HG03108 (cell line): Measurements from ENCODE around the gene CHI3L1.

Experiments used
- ATAC-seq: cut with Tn5 transposase; IDR thresholded peaks from one replicate; pipeline ENCODE4 v1.9.1; 2021; ENCODE audit warnings: moderate library complexity; ENCODE audit not compliant: unreplicated experiment

CHI3L1 gene

DNA sequence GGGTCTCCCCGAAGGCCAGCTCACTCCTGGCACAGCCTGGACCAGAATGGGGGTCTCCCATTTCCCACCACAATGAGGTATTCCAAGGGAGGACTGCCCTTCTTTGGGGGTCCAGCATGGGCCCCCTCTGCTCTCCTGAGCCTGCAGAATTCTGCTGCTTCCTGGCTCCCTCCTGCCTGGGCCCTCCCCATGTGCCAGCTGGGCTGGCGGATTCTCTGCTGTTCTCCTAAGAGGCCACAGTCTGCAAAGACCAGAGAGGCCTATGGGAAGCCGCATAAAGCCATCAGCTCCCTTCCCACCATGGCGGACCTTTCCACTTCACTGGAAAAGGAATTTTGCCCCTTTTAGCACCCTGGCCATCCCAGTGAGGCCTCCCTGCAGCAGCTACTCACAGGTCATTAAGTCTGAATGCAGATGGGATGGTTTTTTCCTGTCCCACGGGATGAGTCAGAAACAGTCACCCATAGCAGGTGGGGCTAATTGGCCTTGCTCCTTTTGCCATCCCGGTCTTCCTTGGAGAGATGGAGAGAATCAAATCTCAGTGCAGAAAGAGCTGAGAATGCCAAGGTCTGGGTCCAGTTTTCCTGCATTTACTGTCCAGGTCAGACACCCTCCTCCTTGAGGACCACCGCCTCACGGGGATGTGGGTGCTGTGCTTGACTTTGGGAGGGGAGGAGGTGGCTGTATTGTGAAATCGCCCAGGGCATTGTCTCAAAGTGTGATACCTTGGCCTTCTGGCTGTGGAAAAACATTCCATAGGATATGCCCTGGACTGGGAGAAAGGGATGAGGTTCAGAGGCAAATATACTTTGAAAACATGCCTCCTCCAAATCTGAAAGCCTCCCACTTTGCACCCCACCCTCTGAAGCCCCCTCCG is 34.1 kb downstream of the CHI3L1 start:
- no peak for ATAC-seq

DNA sequence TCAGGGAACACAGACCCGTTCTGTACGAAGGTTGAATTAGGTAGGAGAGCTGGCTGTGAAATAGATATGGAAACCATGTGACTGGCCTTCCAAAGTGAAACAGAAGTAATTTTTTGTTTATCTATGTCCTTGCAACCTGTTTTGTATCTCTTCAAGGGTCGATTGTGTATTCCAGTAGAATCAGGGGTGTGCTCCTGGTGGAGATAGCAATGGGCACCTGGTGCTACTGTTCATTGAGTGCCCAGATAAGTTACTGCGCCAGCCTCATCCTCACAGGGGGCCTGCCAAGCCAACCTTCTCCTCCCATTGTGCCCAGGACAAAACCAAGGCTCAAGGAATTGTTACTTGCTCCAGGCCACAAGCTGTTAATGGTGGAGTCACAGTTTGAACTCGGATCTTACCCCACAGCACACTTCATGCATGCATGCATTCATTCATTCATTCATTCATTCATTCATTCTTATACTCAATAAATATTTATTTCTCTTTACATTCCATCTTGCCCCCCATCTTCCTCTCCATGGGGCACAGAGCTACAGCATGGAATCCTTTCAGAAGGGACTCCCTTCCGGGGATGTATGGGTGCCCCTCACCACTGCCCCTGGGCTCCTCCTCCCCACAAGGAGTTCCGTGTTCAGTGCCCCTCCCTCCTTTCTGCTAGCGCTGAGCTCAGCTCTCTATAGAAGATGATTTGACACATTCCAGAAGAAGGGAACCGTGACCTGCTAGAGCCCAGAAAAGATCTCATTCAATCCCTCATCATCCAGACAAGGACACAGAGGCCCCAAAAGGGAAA is 34.9 kb downstream of the CHI3L1 start:
- no peak for ATAC-seq

DNA sequence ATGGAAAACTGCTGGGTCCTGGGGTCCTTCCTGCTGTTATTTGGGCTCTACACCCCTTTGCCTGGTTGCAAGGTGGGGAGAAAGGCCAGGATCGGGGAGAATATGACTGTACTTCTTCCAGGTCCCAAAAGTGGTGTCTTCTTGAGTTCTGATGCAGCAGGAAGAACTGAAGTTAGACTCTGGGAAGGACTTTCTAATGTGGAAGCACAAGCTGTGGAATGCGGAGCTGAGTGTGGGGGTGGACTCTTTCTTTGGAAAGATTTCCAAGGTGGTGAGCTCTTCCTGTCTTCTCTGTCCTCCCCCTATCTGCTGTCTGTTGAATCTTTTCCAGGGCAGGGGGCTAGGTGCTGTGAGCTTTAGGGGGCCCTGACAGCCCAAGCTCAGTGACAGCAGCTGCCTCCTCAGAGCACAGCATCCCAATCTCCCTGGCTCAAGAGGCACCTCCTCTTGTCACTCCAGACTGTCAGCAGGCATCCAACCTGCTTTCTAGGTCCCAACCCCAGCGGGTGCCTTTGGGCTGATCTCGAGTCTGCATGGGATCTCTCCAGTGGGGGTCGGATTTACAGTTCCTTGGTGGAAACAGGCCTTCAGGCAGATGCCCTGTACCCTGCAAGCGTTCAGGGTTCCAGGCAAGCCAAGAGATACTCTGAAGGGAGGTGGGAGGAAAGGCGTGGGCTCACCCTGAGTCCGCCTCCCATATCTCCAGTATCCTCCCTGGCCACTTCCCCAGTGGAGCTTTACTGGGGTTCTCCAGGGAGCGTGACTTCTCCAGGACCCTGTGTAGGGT is 35.8 kb downstream of the CHI3L1 start:
- no peak for ATAC-seq

DNA sequence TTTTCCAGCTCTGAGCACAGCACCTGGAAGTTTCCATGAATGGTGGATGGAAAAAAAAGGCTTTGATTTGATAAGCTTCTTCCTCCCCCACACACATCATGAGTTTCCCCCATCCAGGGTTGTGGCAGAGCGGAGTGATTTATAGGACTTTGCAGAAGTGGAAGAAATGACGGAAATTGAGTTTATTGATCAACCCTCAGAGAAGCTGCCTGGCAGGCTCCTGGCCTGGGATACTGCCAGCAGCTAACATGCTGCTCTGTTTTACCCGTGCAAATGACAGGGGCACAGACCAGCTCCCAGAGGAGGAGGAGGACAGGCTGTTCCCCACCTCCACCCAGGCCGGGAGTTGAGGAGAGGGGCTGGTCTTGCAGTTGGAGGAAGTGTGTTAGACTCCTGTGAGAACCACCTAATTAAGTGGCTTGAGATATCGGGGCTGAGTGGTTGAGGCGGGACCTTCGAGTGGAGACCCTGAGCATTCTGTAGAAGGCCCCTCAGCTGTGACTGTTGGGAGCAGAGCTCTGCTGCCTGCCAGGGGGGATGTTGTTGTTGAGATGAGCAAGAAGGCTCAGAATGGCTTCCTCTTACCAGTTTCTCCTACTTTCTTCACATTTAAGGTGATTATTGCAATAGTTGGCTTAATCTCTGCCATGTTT is 37.2 kb downstream of the CHI3L1 start:
- no peak for ATAC-seq

DNA sequence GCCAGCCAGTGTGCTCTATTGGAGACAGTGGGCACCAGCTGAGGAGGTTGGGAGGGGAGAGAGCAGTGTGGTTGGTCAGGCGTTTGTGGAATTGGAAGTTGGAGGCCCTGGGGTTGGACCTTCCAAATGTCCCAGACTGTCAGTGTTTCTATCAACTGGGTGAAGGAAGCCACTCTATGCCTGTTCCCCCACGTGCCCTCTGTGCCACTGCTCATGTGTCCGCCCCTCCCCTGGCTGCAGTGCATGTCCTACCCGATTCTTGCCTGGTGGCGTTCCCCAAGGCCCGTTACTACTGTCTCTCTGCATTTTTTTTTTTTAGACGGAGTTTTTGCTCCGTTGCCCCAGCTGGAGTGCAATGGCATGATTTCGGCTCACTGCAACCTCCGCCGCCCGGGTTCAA is 37.9 kb downstream of the CHI3L1 start:
- ATAC-seq, result no peak

DNA sequence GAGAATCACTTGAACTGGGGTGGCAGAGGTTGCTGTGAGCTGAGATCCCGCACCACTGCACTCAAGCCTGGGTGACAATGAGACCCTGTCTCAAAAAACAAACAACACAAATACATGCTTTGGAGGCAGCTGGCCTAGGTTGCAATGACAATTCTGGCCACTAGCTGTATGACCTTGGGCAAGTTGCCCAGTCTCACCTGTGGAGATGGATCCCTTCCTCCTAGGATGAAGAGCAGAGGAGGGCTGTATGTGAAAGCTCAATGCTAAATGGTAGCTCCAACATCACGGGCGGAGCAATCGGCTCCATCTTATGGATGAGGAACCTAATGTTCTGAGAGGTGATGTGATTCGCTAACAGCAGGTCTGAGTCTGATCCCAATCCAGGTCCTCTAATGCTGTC is 38.4 kb downstream of the CHI3L1 start:
- ATAC-seq, result no peak

DNA sequence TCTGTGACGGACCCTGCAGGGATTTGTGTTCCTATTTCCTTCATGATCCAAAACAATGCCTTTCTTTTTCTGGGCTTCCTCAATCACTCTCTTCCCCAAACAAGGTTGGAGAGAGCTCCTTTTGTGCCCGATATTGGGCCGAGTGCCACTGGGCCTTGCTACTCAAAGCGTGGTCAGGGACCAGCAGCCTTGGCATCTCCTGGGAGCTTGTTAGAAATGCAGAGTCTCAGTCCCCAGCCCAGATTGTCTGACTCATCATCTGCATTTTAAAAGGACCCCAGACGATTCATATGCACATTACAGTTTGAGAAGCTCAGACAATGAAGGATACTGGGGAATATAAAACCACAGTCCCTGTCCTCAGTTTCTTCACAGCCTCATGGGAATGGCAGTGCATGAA is 39.1 kb downstream of the CHI3L1 start:
- no peak for ATAC-seq

DNA sequence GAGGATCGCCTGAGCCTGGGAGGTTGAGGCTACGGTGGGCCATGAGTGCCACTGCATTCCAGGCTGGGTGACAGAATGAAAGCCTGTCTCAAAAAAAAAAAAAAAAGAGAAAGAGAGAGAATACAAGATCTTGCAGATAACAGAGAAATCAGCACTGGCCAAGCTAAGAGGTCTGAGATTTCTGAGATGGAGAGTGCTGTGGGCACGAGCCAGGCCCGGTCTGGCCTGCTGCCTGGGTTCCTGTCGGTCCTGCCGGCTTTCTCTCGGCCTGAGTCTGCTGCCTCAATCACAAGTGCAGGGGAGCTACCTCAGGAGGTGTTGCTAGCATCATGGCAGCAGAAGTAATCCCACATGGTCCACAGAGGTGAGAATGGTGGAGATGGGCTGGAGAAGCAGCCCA is 40.0 kb downstream of the CHI3L1 start:
- no peak for ATAC-seq

DNA sequence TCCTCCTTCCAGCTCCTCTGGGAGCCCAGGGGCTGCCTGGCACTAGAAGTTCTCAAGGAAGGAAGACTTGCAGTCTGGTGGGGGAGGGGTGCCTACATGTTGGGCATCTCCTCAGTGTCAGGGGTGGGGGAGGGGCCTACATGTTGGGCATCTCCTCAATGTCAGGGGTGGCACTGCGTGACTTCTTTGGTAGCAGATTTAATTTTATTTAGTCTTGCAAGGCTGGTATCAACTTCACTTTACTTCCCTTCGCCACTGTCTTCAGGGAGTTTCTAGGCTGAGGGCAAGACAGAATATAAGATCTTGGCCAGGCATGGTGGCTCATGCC is 40.5 kb downstream of the CHI3L1 start:
- no peak for ATAC-seq

DNA sequence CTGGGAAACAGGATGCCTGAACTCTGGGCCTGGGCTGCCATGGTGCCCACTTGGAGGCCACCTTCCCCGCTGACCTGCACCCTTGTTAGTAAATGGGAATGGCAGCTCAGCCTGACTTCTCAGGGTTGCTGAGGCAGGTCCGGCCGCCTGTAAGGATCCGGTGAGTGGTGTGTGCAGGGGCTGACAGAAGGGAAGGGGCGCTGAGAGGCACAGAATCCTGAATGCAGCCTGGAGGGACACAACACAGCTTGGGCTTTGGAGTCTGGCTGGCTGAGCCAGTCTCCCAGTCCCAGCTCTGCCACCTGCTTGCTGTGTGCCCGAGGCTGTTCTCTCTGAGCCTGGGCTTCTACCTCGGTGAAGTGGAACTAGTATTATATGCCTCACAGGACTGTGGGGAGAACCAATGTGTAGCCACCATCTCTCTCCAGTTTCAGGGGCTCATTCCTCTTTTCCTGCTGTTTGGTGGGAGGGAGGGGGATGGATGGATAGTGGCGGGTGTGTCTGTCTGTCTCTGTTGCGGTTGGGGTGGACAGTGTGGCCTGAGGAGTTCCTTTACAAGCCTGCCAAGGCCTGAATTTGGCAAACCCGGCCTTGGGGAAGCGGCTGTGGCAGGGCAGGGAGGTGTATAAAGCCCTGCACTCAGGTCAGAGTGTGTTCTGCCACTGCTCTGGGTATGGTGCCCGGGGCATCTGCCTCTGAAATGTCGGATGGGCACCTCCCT is 41.0 kb downstream of the CHI3L1 start:
- no peak for ATAC-seq

DNA sequence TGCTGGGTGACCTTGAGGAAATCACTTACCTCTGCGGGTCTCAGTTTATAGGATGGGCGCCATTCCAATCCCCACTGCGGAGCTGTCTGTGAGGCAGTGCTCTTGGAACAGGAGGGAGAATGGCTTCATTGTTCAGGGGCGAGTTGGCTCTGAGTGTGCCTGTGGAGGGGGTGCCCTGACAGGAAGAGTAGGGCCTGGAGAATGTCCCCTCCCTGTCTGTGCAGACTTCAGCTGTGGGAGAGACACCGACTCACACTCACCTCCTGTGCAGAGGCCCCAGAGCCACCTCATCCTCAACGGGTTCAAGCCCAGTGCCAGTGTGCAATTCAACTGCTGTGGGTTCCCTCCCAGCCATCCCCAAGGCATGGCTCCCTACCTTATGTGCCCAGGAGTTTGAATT is 41.8 kb downstream of the CHI3L1 start:
- ATAC-seq, result no peak

DNA sequence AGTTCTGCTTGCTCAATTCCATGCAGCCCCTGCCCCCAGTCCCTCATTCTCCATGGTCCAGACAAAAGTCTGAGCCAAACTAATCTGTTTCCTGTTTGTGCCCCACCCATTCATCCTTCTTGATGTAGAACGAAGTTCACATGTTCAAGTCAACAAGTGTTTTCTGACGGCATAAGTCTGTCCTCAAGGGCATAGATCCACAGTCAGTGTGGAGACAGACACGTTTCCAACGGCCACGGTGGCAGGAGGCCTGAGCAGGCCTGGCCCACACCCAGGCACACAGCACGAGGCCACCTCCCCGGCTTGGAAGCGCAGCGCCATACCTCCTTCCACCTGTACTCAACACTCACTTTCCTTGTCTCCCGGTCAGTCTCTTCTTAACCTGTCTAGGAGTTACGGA is 42.9 kb downstream of the CHI3L1 start:
- no peak for ATAC-seq

DNA sequence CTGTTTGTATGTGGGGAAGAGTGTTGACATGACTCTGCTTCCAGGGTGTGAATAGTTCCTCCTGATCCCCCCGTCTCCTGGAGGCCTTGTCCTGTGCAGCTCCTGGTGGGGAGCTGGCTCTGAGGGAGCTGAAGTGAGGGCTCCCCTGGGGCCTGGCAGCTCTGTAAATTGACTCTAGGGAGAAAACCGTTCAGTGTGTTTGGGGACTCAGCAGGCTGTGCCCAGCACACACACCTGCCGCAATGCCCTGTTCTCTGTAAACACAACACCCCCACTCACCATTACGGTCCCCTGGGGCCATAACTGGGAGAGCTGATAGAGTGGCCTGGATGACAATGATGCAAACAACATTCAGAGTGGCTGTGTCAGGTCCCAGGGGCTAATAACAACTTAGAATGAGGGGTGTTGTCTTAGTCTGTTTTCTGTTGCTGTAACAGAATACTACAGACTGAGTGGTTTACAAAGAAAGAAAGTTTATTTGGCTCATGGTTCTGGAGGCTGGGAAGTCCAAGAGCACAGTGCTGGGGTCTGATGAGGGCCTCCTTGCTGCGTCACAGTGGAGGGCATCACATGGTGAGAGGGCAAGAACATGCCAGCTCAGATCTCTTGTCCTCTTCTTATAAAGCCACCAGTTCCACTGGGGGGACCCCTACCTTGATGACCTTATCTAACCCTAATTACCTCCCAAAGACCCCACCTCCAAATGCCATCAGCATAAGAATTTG is 43.7 kb downstream of the CHI3L1 start:
- ATAC-seq, result no peak

DNA sequence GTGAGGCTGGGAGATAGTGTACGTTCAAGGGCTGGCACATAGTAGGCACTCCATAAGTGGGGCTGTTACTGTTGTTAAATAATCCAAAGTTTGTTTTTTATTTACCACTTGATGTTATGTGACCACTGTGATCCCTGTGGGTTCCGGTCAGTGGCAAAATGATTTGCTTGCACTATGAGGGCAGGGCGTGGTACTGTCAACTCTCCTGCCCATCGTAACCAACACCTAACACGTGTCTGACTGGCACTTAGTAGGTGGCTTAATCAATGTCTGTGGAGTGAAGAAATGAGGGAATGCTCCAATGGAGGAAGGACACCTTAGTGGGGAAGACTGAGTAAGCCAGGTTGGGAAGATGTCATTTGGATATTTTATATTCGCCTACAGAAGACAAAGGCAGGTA is 44.4 kb downstream of the CHI3L1 start:
- ATAC-seq, result no peak

DNA sequence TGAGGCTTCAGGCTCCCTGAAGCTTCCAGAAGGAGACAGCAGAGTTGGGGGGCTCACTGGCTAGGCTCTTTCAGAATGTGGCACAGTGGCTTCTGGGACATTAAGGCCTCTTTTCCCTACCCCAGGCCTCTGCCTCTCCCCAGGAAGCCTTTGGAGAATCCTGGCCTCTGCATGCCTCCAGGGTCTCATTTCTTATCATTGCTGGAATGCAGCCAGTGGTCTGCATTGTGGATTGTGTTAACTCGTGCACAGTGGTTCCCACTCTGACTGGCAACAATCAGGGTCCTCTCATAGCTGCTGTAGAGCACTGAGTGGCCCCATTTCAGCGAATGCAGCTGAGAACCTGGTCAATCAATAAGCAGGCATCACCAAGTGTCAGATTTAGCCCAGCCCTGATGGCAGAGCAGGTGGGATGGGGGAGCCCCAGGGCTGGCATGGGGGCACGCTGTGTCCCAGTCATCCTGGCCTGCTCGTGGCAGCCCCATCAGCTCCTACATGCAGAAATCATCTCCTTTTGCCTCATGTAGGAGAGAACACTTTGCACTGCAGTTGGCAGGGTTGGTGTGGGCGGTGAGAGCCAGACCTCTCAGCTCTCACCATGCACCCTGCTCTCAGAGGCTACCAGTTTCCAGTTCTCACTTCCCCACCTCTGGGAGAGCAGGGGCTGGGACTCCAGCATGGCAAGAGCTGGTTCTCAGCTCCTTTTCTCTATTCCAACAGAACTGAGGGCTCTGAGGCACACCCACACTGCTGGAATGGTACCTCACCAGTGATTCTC is 45.6 kb downstream of the CHI3L1 start:
- no peak for ATAC-seq

DNA sequence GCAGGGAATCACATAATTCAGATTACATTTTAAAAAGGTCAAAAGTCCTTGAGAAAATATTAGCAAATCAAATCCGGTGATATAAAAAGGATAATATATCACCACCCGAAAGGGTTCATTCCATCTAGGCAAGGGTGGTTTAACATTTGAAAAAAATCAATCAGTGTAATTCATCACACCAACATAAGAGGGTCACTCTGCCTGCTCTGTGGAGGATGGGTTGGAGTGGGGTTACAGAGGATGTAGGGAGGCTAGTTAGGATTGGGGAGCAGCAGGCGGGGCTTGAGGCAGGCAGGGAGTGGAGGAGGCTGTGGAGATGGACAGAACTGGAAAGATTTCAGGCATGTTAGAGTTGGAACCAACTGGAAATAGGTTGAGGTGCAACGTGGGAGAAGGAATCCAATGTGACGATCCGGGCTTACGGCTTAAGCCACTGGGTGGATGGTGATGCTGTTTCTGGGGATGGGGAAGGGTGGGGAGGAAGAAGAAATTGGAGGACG is 46.5 kb downstream of the CHI3L1 start:
- ATAC-seq, result no peak

DNA sequence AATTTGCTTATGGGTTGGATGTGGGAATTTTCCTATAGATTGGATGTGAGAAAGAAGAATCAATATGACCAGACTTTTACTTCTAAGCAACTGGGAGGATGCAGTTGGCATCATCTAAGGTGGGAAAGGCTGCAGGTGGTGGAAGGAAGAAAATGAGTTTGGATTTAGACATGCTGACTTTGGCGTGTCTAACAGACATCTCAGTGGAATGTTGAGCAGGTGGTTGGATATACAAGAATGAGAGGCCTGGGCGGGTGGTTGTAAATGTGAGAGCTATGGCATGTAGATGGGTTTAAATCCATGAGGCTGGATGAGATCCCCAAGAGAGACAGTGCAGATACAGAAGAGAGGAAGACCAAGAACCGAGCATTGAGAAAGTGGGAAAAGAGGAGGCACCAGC is 48.4 kb downstream of the CHI3L1 start:
- no peak for ATAC-seq

DNA sequence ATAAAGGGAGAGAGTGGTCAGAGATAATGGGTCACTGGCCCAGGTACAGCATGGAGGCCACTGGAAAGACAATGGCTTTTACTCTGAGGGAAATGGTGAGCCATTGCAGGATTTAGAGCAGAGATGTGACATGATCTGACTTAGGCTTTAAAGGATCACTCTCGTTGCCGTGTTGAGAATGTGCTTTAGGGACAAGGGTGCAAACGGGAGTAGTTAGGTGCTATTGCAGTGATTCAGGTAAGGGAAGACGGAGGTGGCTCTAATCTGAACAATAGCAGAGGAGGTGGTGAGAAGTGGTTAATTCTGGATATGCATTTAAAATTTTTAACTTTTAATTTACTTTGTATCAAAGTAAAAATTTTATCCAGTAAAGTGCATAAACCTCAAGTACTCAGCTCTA is 49.2 kb downstream of the CHI3L1 start:
- no peak for ATAC-seq
